Prostate gland (tissue), 2 donors: ENCODE data around the gene DNMT3A. TPM values are rescaled to one million over a fixed set of nuclear protein-coding genes. Genes with fewer than 3 reads are reported as not detected.

Experiments used
- DNase-seq: peaks from one replicate; pipeline ENCODE4 v3.0.0-alpha.2; 2019; ENCODE audit warnings: low spot score
- H3K27ac ChIP-seq, 2 donors: fragments of 200-600 bp; sonication (generic); 2 replicates each; pipeline ENCODE4 v1.5.1; 2017 to 2019
- H3K27me3 ChIP-seq: fragments of 200-600 bp; sonication (generic); replicated peaks from 2 replicates; pipeline ENCODE4 v1.5.1; 2019; ENCODE audit not compliant: insufficient read depth
- H3K36me3 ChIP-seq, 2 donors: fragments of 200-600 bp; sonication (generic); 1 replicate in 1 of 2; 2 replicates in 1 of 2; pipeline versions ENCODE4 v1.5.1 to v1.8.1; 2017 to 2019
- H3K4me1 ChIP-seq: fragments of 200-600 bp; sonication (generic); replicated peaks from 2 replicates; pipeline ENCODE4 v1.5.1; 2019
- H3K4me3 ChIP-seq, 2 donors: fragments of 200-600 bp; sonication (generic); 2 replicates each; pipeline ENCODE4 v1.5.1; 2017 to 2019
- H3K9me3 ChIP-seq: fragments of 200-600 bp; sonication (generic); 2 replicates; pipeline ENCODE4 v1.5.1; 2017
- POLR2A ChIP-seq: fragments of 450-650 bp; IDR thresholded peaks from one replicate; pipeline ENCODE4 v1.6.1; 2016; ENCODE audit warnings: antibody characterized with exemption, mild to moderate bottlenecking
- POLR2AphosphoS5 ChIP-seq: sonication (generic); formaldehyde crosslinking; IDR thresholded peaks from one replicate; pipeline ENCODE4 v1.6.1; 2017; ENCODE audit warnings: antibody characterized with exemption
- WGBS: methylation state at CpG from one replicate; pipeline ENCODE4 v1.1.5; 2018; 5-methylcytosine and 5-hydroxymethylcytosine counted together
- intact Hi-C: fragments of 100-400 bp; cut with DNase I; formaldehyde crosslinking; loops from one replicate; pipeline ENCODE4 v1.14.2; 2022
- total RNA-seq, 2 donors: library from RNA; depleted of rRNA; stranded (reverse); fragments of >200 nt; gene quantifications; one replicate each; pipeline ENCODE4 v1.1.0, GENCODE V29; 2016
- TF ChIP-seq, protein P1 (sequence below), 4 experiments: fragments of 200-600 bp in 2 of 4; fragments of 450-650 bp in 2 of 4; sonication (generic) in 2 of 4; IDR thresholded peaks; 1 replicate in 3 of 4; 2 replicates in 1 of 4; pipeline ENCODE4 v1.5.1; 2016 to 2019; ENCODE audit warnings: antibody characterized with exemption in 4 of 4, mild to moderate bottlenecking in 2 of 4, moderate library complexity in 2 of 4

The DNMT3A gene
- total RNA-seq, 2 donors from 2014 or later, result 8.7 to 28.2 TPM

- 87% methylated on average over 27 of the region's 27 CpGs for WGBS
- H3K9me3 ChIP-seq, result no peaks in the 10 kb centered on the region
- no peak overlapping the region for H3K4me3 ChIP-seq
- no peaks in the 10 kb centered on the region for H3K27me3 ChIP-seq
- no peaks in the 10 kb centered on the region for H3K36me3 ChIP-seq
- H3K27ac ChIP-seq, result no peak overlapping the region
- H3K4me1 ChIP-seq, result no peaks in the 10 kb centered on the region
- intact Hi-C loops, result no loop called here
- TF ChIP-seq POLR2AphosphoS5 (no peak), POLR2A (no peak)
- TF ChIP-seq, protein P1, sequence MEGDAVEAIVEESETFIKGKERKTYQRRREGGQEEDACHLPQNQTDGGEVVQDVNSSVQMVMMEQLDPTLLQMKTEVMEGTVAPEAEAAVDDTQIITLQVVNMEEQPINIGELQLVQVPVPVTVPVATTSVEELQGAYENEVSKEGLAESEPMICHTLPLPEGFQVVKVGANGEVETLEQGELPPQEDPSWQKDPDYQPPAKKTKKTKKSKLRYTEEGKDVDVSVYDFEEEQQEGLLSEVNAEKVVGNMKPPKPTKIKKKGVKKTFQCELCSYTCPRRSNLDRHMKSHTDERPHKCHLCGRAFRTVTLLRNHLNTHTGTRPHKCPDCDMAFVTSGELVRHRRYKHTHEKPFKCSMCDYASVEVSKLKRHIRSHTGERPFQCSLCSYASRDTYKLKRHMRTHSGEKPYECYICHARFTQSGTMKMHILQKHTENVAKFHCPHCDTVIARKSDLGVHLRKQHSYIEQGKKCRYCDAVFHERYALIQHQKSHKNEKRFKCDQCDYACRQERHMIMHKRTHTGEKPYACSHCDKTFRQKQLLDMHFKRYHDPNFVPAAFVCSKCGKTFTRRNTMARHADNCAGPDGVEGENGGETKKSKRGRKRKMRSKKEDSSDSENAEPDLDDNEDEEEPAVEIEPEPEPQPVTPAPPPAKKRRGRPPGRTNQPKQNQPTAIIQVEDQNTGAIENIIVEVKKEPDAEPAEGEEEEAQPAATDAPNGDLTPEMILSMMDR (IDR thresholded peaks at IDR 0.05), result no peak
- DNase-seq, result no peak
Measured at GRCh38 chr2:25371253-25372241, 29.8 kb upstream of the DNMT3A start.

GRCh38 chr2:25369876-25370275 is 28.2 kb upstream of the DNMT3A start:
- Histone ChIP-seq H3K27me3 (no peaks in the 10 kb centered on the region), H3K27ac (no peak overlapping the region), H3K4me3 (no peak overlapping the region), H3K4me1 (no peaks in the 10 kb centered on the region), H3K9me3 (no peaks in the 10 kb centered on the region), H3K36me3 (no peaks in the 10 kb centered on the region)
- TF ChIP-seq POLR2AphosphoS5, result no peak
- TF ChIP-seq, protein P1 (IDR thresholded peaks at IDR 0.05), result no peak
- TF ChIP-seq POLR2A, result no peak
- intact Hi-C loops, result no loop called here
- DNase-seq, result no peak
- 68% methylated on average over 5 of the region's 5 CpGs for WGBS

- Histone ChIP-seq H3K4me1 (no peaks in the 10 kb centered on the region), H3K27ac (no peak overlapping the region), H3K27me3 (no peaks in the 10 kb centered on the region), H3K9me3 (no peaks in the 10 kb centered on the region), H3K36me3 (no peaks in the 10 kb centered on the region), H3K4me3 (no peak overlapping the region)
- intact Hi-C loops, result no loop called here
- 70% methylated on average over 4 of the region's 4 CpGs for WGBS
- DNase-seq, result no peak
- TF ChIP-seq POLR2A, result no peak
- TF ChIP-seq POLR2AphosphoS5, result no peak
- TF ChIP-seq, protein P1 (IDR thresholded peaks at IDR 0.05), result no peak
Measured at GRCh38 chr2:25369439-25369838, 27.7 kb upstream of the DNMT3A start.

GRCh38 chr2:25368660-25369059 is 26.9 kb upstream of the DNMT3A start:
- WGBS, result 68% methylated on average over 4 of the region's 4 CpGs
- Histone ChIP-seq H3K27ac (no peak overlapping the region), H3K36me3 (no peaks in the 10 kb centered on the region), H3K27me3 (no peaks in the 10 kb centered on the region), H3K9me3 (no peaks in the 10 kb centered on the region), H3K4me3 (no peak overlapping the region), H3K4me1 (no peaks in the 10 kb centered on the region)
- intact Hi-C loops, result no loop called here
- TF ChIP-seq POLR2AphosphoS5 (no peak), POLR2A (no peak)
- TF ChIP-seq, protein P1 (IDR thresholded peaks at IDR 0.05), result no peak
- DNase-seq, result no peak

GRCh38 chr2:25367296-25367695 is 25.6 kb upstream of the DNMT3A start:
- no peak for DNase-seq
- H3K4me3 ChIP-seq, result no peak overlapping the region
- H3K27me3 ChIP-seq, result no peaks in the 10 kb centered on the region
- no peaks in the 10 kb centered on the region for H3K4me1 ChIP-seq
- WGBS, result 66% methylated on average over 9 of the region's 9 CpGs
- no peaks in the 10 kb centered on the region for H3K9me3 ChIP-seq
- no peak overlapping the region for H3K27ac ChIP-seq
- intact Hi-C loops, result no loop called here
- no peaks in the 10 kb centered on the region for H3K36me3 ChIP-seq
- TF ChIP-seq POLR2A (no peak), POLR2AphosphoS5 (no peak)
- TF ChIP-seq, protein P1 (IDR thresholded peaks at IDR 0.05), result no peak
